Measurements from ENCODE around the gene MAN2A1. TPM values are rescaled to one million over a fixed set of nuclear protein-coding genes. Genes with fewer than 3 reads are reported as not detected.

Gene MAN2A1
- total and polyA plus RNA-seq, 2 donors (not counting 1 experiment from before 2014, with no cell fraction given), result 51.6 to 70.5 TPM

GRCh38 chr5:109741390-109741789 lies 51.7 kb downstream of the MAN2A1 start:
- peaks cover 1% of the 10 kb centered on the region for H3K79me2 ChIP-seq (ENCODE audit: control insufficient read depth, insufficient read depth, low read length)

GRCh38 chr5:109743041-109743531 lies 53.4 kb downstream of the MAN2A1 start:
- no peak for DNase-seq (ENCODE audit: low read depth in 2 of 2)
- Histone ChIP-seq H3K9ac (ENCODE audit: insufficient read depth, low read length) (no peak overlapping the region), H3K4me3 (replicated peaks in 1 of 4; ENCODE audit: control extremely low read depth in 1 of 4, insufficient read depth in 1 of 4, low read depth in 3 of 4, low read length in 4 of 4) (no peak overlapping the region), H3K9me3 (ENCODE audit: control insufficient read depth, insufficient read depth, low read depth, low read length) (no peaks in the 10 kb centered on the region), H3K4me1 (ENCODE audit: control insufficient read depth, extremely low read depth, insufficient read depth, low read length) (peaks cover 19% of the 10 kb centered on the region), H3K27ac (ENCODE audit: insufficient read depth, low read length) (peak overlapping the region; percentile 68), H2AFZ (ENCODE audit: low read length) (no peak overlapping the region), H3K36me3 (ENCODE audit: control insufficient read depth, insufficient read depth, low read length) (no peaks in the 10 kb centered on the region), H3K79me2 (ENCODE audit: control insufficient read depth, insufficient read depth, low read length) (peaks cover 1% of the 10 kb centered on the region), H3K4me2 (ENCODE audit: extremely low read depth, insufficient read depth, low read length) (peak overlapping the region; percentile 48), H4K20me1 (ENCODE audit: control insufficient read depth, extremely low read depth, insufficient read depth, low read length) (no peaks in the 10 kb centered on the region), H3K27me3 (ENCODE audit: control insufficient read depth, insufficient read depth, low read length) (no peaks in the 10 kb centered on the region)
- TF ChIP-seq CTCF (conservative IDR thresholded peaks at IDR 0.05 in 1 of 2, IDR thresholded peaks at IDR 0.05 in 1 of 2; ENCODE audit: low read depth in 1 of 2, low read length in 2 of 2) (no peak), EZH2 (IDR thresholded peaks at IDR 0.05; ENCODE audit: low read length, missing control alignments) (no peak)

More at GRCh38 chr5:109741390-109741789, 51.7 kb downstream of the MAN2A1 start:
- no peak overlapping the region for H2AFZ ChIP-seq (ENCODE audit: low read length)
- no peaks in the 10 kb centered on the region for H3K27me3 ChIP-seq (ENCODE audit: control insufficient read depth, insufficient read depth, low read length)
- H3K4me3 ChIP-seq (replicated peaks in 1 of 4; ENCODE audit: control extremely low read depth in 1 of 4, insufficient read depth in 1 of 4, low read depth in 3 of 4, low read length in 4 of 4), result no peak overlapping the region
- H3K4me1 ChIP-seq (ENCODE audit: control insufficient read depth, extremely low read depth, insufficient read depth, low read length), result peaks cover 19% of the 10 kb centered on the region
- H3K36me3 ChIP-seq (ENCODE audit: control insufficient read depth, insufficient read depth, low read length), result no peaks in the 10 kb centered on the region
- H3K9ac ChIP-seq (ENCODE audit: insufficient read depth, low read length), result no peak overlapping the region
- TF ChIP-seq CTCF (conservative IDR thresholded peaks at IDR 0.05 in 1 of 2, IDR thresholded peaks at IDR 0.05 in 1 of 2; ENCODE audit: low read depth in 1 of 2, low read length in 2 of 2) (no peak), EZH2 (IDR thresholded peaks at IDR 0.05; ENCODE audit: low read length, missing control alignments) (no peak)
- no peaks in the 10 kb centered on the region for H4K20me1 ChIP-seq (ENCODE audit: control insufficient read depth, extremely low read depth, insufficient read depth, low read length)
- DNase-seq (ENCODE audit: low read depth in 2 of 2), result no peak
- no peak overlapping the region for H3K27ac ChIP-seq (ENCODE audit: insufficient read depth, low read length)
- H3K9me3 ChIP-seq (ENCODE audit: control insufficient read depth, insufficient read depth, low read depth, low read length), result no peaks in the 10 kb centered on the region
- H3K4me2 ChIP-seq (ENCODE audit: extremely low read depth, insufficient read depth, low read length), result no peak overlapping the region

GRCh38 chr5:109743770-109744212 lies 54.1 kb downstream of the MAN2A1 start:
- peak overlapping the region; percentile 19 for H3K4me2 ChIP-seq (ENCODE audit: extremely low read depth, insufficient read depth, low read length)
- peak; percentile 58 to 97 for DNase-seq (ENCODE audit: low read depth in 2 of 2)
- peaks cover 1% of the 10 kb centered on the region for H3K79me2 ChIP-seq (ENCODE audit: control insufficient read depth, insufficient read depth, low read length)
- no peak for TF ChIP-seq CTCF (conservative IDR thresholded peaks at IDR 0.05 in 1 of 2, IDR thresholded peaks at IDR 0.05 in 1 of 2; ENCODE audit: low read depth in 1 of 2, low read length in 2 of 2)
- no peak for TF ChIP-seq EZH2 (IDR thresholded peaks at IDR 0.05; ENCODE audit: low read length, missing control alignments)
- H3K4me3 ChIP-seq (replicated peaks in 1 of 4; ENCODE audit: control extremely low read depth in 1 of 4, insufficient read depth in 1 of 4, low read depth in 3 of 4, low read length in 4 of 4), result no peak overlapping the region
- H3K4me1 ChIP-seq (ENCODE audit: control insufficient read depth, extremely low read depth, insufficient read depth, low read length), result peaks cover 23% of the 10 kb centered on the region
- H3K27me3 ChIP-seq (ENCODE audit: control insufficient read depth, insufficient read depth, low read length), result no peaks in the 10 kb centered on the region
- no peaks in the 10 kb centered on the region for H3K36me3 ChIP-seq (ENCODE audit: control insufficient read depth, insufficient read depth, low read length)
- no peak overlapping the region for H3K9ac ChIP-seq (ENCODE audit: insufficient read depth, low read length)
- peak overlapping the region; percentile 68 for H3K27ac ChIP-seq (ENCODE audit: insufficient read depth, low read length)
- H3K9me3 ChIP-seq (ENCODE audit: control insufficient read depth, insufficient read depth, low read depth, low read length), result no peaks in the 10 kb centered on the region
- H2AFZ ChIP-seq (ENCODE audit: low read length), result no peak overlapping the region
- H4K20me1 ChIP-seq (ENCODE audit: control insufficient read depth, extremely low read depth, insufficient read depth, low read length), result no peaks in the 10 kb centered on the region

Measured in fibroblast of lung (primary cell).